ENCODE data around the gene ANKRD36.
A peak's percentile ranks its signal among the peaks of the same experiment; 100 is the strongest.
"Not testable (repeated sequence)": the region's sequence is repeated elsewhere in the genome, so short reads cannot be mapped to it uniquely, and the experiment has no call there.

The ANKRD36 gene

GRCh38 chr2:97113050-97113881, at the start of gene ANKRD36:
Gene ANKRD36 (plus strand): TSS chr2:97113153. CDS start chr2:97113740, 587 bp downstream.
- DNase-seq = peak; percentile 83

- not testable (repeated sequence) for DNase-seq
These were observed 46.9 kb upstream of the ANKRD36 start for GRCh38 chr2:97066030-97066429.

GRCh38 chr2:97067279-97068004, 45.5 kb upstream of the ANKRD36 start:
- no peak for DNase-seq

GRCh38 chr2:97068074-97068473, 44.9 kb upstream of the ANKRD36 start:
- DNase-seq = no peak

GRCh38 chr2:97068722-97069121, 44.2 kb upstream of the ANKRD36 start:
- not testable (repeated sequence) for DNase-seq

GRCh38 chr2:97070915-97071314, 42.0 kb upstream of the ANKRD36 start:
- not testable (repeated sequence) for DNase-seq

GRCh38 chr2:97077213-97077612, 35.7 kb upstream of the ANKRD36 start:
- DNase-seq = not testable (repeated sequence)

- DNase-seq = not testable (repeated sequence)
These were observed 32.1 kb upstream of the ANKRD36 start for GRCh38 chr2:97080855-97081254.

- not testable (repeated sequence) for DNase-seq
These were observed 30.7 kb upstream of the ANKRD36 start for GRCh38 chr2:97082206-97082605.

GRCh38 chr2:97083516-97083915, 29.4 kb upstream of the ANKRD36 start:
- not testable (repeated sequence) for DNase-seq

- DNase-seq = not testable (repeated sequence)
These were observed 27.9 kb upstream of the ANKRD36 start for GRCh38 chr2:97085093-97085492.

- not testable (repeated sequence) for DNase-seq
These were observed 24.2 kb upstream of the ANKRD36 start for GRCh38 chr2:97088706-97089105.

GRCh38 chr2:97092946-97093345, 20.0 kb upstream of the ANKRD36 start:
- not testable (repeated sequence) for DNase-seq

- not testable (repeated sequence) for DNase-seq
These were observed 18.8 kb upstream of the ANKRD36 start for GRCh38 chr2:97093983-97094771.

GRCh38 chr2:97094772-97095611, 18.0 kb upstream of the ANKRD36 start, which contains the start of gene FAHD2B:
Gene FAHD2B (minus strand): TSS chr2:97094882. CDS start chr2:97091706, 3,176 bp downstream.
- peak; percentile 83 for DNase-seq

GRCh38 chr2:97095661-97096060, 17.3 kb upstream of the ANKRD36 start:
- no peak for DNase-seq

- DNase-seq = not testable (repeated sequence)
These were observed 14.1 kb upstream of the ANKRD36 start for GRCh38 chr2:97098786-97099372.

GRCh38 chr2:97106878-97107277, 6.1 kb upstream of the ANKRD36 start:
- not testable (repeated sequence) for DNase-seq

GRCh38 chr2:97111246-97111645, 1.7 kb upstream of the ANKRD36 start:
- not testable (repeated sequence) for DNase-seq

- peak; percentile 24 for DNase-seq
These were observed 468 bp upstream of the ANKRD36 start for GRCh38 chr2:97112320-97113049.

- DNase-seq = not testable (repeated sequence)
These were observed 916 bp downstream of the ANKRD36 start for GRCh38 chr2:97113882-97114255.
